NK-92 treated with Interleukin-12 subunit alpha and Interleukin-12 subunit beta, amount 100 ng/mL, for 24 hours (cell line): ENCODE data around the gene SYT1.
"Not testable (repeated sequence)": the region's sequence is repeated elsewhere in the genome, so short reads cannot be mapped to it uniquely, and the experiment has no call there.

ENCODE experiments used
- DNase-seq: peaks from one replicate; lab custom pipeline; 2025; lab: John Stamatoyannopoulos, UW

The SYT1 gene

GRCh38 chr12:78968226-78968625 is 103.7 kb downstream of the SYT1 start:
- no peak for DNase-seq

DNA sequence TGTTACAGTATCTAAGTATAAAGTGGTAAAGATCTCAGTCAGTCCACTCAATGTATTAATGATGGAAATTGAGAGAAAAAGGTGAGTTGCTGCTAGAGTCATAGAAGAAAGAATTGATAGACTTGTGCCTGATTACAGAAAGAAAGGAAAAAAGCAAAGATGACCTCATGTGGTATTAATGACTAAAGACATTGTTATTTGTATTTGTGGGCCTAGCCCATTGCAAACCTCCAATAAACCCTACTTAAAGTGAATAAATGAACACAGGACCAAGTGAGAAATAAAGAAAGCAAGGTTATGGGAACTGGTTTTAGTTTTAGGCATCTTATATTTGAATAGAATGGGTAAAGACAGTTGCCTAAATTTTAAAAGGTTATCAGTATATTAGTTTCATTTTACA is 105.5 kb downstream of the SYT1 start:
- DNase-seq: no peak

GRCh38 chr12:78977304-78977867 is 112.8 kb downstream of the SYT1 start:
- DNase-seq: no peak

GRCh38 chr12:78994168-78994791 is 129.7 kb downstream of the SYT1 start:
- DNase-seq: no peak

DNA sequence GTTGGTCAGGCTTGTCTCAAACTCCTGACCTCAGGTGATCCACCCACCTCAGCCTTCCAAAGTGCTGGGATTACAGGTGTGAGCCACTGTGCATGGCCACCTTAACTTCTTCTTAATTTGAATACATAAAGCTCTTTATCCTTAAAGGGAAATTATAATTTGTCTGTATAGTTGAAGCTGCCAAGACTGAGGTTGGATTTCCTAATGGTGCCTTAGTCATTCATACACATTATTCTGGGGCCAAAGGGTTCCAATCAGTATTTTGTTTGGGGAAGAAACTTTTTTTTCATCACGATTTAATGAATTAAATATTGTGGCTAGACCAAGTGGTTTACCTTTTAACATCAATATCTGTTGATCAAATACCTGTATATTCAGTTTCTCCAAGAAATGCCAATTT is 135.9 kb downstream of the SYT1 start:
- no peak for DNase-seq

DNA sequence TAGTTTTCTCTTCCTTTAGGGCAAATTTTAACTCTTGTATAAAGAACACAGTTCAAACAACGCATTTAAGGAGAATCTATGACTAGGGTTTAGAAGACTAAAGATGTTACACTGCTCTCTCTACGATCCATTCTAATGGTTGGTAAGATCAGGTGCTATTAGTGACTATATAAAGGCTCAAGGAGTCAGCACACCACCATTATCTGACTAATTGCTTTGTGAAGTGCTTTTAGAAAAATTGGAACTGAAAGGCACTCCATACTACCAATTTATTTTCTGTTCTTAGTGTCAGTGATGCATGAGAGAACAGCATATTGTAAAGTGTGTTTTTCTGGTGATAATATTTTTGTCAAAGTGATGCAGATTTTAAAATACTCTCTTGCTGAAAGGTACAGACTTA is 136.8 kb downstream of the SYT1 start:
- DNase-seq: no peak

- DNase-seq: no peak
Measured at GRCh38 chr12:79006306-79006705, 141.7 kb downstream of the SYT1 start.

- no peak for DNase-seq
Measured at GRCh38 chr12:79008591-79008990, 144.0 kb downstream of the SYT1 start.

DNA sequence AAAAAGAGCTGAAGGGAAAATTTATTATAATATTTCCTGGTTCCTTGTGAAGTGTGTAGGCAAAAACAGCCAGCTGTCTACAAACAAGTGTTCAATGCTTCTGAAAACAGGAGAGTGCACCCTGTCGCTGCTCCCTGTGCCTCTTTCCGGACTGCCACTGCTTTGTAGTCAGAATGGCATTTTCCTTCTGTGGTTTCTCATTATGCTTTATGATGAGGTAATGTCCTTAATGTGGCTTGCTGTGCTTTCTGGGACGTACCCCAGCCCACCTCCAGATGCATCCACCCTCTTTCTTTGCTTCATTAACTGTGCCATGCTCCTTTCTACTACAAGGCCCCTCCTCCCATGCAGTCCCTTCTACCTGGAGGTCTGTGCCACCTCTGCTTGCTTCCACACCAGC is 148.1 kb downstream of the SYT1 start:
- DNase-seq: no peak

- no peak for DNase-seq
Measured at GRCh38 chr12:79016181-79016580, 151.6 kb downstream of the SYT1 start.

DNA sequence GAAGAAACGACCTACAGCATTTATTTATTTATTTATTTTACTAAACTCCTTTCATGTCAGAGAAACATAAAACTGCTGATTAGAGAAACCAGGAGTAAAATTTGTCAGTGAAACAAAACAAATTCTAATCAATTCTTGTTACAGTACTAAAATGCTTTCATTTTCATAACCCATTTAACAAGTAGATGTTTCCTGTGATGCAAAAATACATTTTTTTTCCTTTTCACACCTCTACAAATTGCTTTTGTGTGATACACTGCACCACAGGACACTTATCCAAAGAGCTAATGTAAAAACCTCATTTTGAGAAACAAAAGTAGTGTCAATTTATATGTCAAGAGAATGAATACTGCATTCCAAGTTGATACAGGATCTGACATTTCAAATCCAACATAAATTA is 155.1 kb downstream of the SYT1 start:
- no peak for DNase-seq

DNA sequence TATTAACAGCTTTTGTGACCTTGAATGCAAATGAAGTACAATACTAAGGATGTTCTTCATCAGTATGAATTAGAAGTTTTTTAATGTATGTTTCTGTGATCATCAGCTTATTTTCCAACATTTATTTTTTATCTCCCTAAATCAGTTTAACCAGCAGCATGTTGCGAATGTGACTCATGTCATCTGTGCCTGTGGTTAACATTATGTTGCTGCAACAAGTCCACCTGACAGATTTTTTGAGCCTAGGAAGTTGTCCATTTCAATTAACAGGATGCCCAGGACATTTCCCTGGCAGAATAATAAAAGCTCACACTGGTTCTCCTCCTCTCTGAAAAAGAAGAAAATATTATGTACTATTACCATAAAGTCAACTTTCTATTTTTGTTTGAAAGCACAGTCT is 155.5 kb downstream of the SYT1 start:
- DNase-seq: no peak

- no peak for DNase-seq
Measured at GRCh38 chr12:79021021-79021420, 156.4 kb downstream of the SYT1 start.

- DNase-seq: no peak
Measured at GRCh38 chr12:79023261-79023660, 158.7 kb downstream of the SYT1 start.

DNA sequence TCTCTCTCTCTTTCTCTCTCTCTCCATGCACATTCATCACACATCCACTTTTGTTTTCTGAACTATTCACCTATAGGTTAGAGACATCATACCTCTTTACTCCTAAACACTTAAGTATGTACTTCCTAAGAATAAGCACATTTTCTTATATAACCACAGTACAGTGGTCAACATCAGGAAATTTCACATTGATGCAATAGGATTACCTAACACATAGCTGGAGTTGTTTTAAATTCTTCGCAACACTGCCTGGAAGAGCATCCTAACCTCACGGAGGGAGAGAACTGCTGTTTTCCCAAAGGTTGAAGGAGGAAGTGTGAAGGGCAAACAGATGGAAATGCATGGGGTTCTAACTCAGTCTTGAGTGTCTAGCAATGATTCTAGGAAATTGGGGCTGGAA is 159.2 kb downstream of the SYT1 start:
- no peak for DNase-seq

GRCh38 chr12:79033788-79034187 is 169.2 kb downstream of the SYT1 start:
- no peak for DNase-seq

GRCh38 chr12:79044748-79045147 is 180.2 kb downstream of the SYT1 start:
- DNase-seq: not testable (repeated sequence)

- not testable (repeated sequence) for DNase-seq
Measured at GRCh38 chr12:79045149-79045703, 180.7 kb downstream of the SYT1 start.

- DNase-seq: no peak
Measured at GRCh38 chr12:79046021-79046420, 181.4 kb downstream of the SYT1 start.

DNA sequence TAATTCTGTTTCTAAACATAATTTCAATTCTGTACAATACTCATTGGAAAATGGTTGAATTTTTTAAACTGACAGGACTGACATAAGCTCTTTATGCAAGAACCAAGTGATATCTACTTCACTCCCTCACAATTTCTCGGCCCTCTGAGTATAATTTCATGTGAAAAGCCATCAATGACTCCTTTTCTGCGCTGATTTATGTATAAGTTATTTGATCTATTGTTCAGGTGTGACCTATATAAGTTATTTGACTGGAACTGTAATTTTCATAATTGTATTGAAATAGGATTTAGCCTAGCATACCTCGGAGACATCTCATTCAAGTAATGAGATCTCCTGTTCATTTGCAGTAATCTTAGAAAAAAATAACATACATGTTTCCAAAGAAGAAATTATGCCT is 184.4 kb downstream of the SYT1 start:
- DNase-seq: no peak

DNA sequence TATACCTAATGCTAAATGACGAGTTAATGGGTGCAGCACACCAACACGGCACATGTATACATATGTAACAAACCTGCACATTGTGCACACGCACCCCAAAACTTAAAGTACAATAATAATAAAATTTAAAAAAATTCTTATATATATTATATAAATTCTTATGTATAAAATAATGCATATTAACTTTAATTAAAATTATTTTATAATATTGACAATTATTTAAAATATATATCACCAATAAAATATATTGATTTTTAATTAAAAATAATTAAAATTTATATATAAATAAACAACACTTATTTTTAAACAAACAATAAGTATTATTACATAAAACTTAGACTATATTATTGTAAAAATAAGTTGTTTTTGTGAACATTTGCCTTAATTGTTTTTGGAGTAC is 188.8 kb downstream of the SYT1 start:
- DNase-seq: no peak

- no peak for DNase-seq
Measured at GRCh38 chr12:79055926-79056674, 191.5 kb downstream of the SYT1 start.

- no peak for DNase-seq
Measured at GRCh38 chr12:79056775-79057174, 192.2 kb downstream of the SYT1 start.
